NCI-H2107 treated with DMSO at 0.1 percent for 48 hours (cell line): Measurements from ENCODE around the gene GMDS.

Experiments
- DNase-seq: peaks from one replicate; lab custom pipeline; 2025; ENCODE audit not compliant: unreplicated experiment; lab: John Stamatoyannopoulos, UW

The GMDS gene

GRCh38 chr6:1621070-1621701, 624.2 kb downstream of the GMDS start:
- no peak for DNase-seq

GRCh38 chr6:1620504-1621069, 624.8 kb downstream of the GMDS start:
- DNase-seq: no peak

- DNase-seq: no peak
These were observed 625.5 kb downstream of the GMDS start for GRCh38 chr6:1619673-1620503.

- no peak for DNase-seq
These were observed 626.2 kb downstream of the GMDS start for GRCh38 chr6:1619098-1619672.

- DNase-seq: no peak
These were observed 626.9 kb downstream of the GMDS start for GRCh38 chr6:1618311-1619097.

- no peak for DNase-seq
These were observed 627.7 kb downstream of the GMDS start for GRCh38 chr6:1617466-1618310.

DNA sequence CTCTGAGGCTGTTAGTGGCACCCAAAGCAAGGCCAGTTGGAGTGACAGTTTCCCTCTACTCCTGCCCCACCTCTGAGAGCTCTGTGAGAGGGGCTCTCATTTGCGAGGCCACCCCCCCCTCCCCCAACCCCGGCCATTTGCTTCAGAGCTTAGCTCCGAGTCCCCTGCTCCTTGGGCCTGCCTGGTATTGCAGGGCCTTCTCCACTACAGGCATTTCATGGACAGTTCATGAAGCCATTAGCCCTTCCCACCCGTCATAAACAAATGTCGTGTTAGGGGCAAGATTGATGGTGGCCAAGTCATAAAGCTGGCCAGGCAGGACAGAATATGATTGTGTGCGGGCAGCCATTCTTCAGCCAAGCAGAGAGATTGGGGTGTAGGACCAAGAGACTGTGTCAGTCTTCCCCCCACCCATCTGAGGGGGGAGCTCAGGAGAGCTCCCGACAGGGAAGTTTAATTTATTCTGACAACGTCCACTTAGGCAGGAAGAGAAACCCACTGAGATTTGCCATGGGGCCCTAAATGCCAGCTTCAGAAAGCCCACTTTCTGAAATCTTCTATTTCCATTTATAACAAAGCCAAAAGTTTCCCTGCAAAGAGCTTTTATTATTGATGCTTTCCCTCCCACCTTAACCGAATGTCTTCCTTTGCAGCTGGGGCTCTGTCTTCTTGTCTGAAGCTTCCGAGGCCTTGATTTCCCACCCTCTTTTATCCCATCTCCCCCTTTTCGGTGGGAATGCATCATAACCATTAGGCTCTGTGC, 628.5 kb downstream of the GMDS start:
- DNase-seq: no peak

DNA sequence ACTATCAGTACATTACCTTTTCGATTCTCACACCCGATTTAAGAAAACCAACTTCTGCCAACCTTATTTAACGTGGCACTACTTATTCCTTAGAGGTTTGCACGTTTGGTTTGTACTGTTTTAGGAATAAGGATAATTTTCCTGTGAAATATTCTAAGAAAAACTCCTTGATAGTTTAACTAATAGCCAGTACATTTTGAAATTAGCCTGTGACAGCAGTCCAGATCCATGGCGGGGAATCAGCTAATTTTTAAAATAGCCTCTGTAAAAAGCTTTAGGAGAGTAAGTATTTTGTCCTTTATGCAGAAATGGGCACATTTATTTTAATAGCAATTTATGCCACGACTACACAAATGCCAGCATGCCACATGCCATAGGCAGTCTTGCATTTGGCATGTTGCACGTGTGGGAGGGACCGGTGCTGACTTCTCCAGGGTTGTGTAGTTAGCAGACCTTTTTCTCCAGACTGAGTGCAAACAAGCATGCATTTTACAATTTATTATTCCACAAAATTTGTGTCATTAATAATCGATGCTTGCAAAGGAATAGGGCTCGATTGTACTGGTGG, 629.5 kb downstream of the GMDS start:
- DNase-seq: no peak

DNA sequence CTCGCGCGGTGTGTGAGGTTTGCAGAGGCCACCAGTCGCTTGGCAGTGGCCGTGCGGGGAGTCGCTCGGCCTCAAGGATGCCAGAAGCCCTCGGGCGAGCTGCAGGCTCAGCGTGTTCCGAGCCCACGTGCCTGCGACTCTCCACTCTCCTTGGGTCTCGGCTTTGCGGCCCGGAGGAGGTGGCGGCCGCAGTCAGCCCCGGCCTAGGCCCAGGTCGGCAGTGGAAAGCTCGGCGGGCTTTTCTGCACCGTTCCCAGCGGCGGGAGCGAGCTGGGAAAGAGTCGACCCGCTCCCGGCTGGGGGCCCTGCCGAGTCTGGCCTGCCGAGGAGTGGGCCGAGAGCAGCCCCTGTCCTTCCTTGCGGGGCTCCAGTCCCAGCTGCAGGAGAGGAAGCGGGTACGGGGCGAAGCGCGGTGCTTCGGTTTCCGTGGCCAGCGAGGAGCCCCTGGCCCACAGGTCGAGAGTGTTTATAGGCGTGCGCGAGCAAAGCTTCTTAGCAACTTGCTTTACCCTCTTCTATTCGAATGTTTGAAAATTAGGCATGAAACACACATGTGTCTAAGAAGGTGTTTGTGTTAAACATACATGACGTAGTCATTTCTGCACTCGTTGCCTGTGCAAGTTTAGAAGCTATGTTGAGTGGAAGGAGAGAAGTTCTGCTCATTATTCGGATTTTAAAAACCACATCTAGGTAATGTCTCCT, 630.1 kb downstream of the GMDS start:
- DNase-seq: no peak

DNA sequence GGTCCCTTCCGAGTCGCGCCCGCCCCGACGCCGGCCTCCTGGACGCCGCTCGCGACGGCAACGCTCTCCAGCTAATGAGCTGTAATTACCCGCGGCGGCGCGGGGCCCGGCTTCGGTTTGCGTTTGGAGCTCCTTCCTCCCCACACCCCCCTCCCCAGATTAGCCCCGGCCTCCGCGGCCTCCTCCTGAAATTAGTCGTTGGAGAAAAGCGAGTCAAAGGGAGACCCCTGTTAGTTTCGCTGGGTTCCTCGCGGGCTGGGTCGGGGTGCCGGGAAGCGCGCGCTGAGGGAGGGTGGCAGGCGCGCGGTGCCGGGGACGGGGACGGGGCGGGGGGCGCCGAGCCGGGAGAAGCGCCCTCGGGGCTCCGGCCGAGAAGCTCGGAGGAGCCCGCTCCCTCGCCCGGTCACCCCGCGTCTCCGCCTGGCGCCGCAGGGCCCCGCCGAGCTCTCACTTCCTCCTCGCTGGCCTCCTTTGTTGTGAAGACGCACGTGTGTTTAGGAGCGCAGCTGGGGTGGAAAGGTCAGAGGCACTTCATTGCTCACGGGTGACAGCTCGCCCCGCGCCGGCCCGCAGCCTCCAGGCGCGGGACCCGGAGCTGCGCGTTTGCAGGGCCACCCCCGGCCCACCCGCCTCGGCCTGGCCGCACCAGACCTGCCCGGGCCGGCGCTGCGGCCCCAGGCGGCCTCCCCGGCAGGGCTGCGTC, 630.8 kb downstream of the GMDS start:
- no peak for DNase-seq

DNA sequence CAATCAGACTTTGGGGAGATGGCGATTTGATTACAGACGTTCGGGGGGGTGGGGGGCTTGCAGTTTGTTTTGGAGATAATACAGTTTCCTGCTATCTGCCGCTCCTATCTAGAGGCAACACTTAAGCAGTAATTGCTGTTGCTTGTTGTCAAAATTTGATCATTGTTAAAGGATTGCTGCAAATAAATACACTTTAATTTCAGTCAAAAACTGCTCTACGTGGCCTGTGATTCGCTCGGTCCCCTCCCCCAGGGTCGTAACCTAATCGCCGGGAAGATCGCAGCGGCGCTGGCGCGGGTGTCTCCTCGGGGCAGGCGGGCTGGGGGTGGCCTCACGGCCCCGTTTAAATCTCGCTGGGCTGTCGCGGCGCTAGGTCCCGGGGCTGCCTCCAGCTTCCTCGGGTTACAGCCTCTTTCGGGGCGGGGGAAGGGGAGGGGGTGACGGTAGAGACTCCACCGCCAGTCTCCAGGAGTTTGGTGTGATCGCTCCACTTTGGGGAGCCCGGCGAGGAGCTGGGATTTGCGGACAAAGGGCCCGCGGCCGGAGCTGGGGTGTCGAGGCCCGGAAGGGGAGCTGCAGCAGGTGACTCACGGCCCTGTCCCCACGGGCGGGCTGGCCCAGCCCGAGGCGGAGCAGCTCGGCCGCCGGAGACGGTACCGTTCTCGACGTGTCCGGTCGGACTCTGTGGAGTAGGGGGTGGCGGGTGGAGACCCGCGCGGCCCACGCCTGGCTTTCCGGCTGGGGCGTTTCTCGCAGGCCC, 631.5 kb downstream of the GMDS start:
- DNase-seq: no peak

- DNase-seq: no peak
These were observed 632.1 kb downstream of the GMDS start for GRCh38 chr6:1613346-1613687.

GRCh38 chr6:1612974-1613306, 632.5 kb downstream of the GMDS start:
- DNase-seq: no peak

- DNase-seq: no peak
These were observed 633.0 kb downstream of the GMDS start for GRCh38 chr6:1612299-1612973.

DNA sequence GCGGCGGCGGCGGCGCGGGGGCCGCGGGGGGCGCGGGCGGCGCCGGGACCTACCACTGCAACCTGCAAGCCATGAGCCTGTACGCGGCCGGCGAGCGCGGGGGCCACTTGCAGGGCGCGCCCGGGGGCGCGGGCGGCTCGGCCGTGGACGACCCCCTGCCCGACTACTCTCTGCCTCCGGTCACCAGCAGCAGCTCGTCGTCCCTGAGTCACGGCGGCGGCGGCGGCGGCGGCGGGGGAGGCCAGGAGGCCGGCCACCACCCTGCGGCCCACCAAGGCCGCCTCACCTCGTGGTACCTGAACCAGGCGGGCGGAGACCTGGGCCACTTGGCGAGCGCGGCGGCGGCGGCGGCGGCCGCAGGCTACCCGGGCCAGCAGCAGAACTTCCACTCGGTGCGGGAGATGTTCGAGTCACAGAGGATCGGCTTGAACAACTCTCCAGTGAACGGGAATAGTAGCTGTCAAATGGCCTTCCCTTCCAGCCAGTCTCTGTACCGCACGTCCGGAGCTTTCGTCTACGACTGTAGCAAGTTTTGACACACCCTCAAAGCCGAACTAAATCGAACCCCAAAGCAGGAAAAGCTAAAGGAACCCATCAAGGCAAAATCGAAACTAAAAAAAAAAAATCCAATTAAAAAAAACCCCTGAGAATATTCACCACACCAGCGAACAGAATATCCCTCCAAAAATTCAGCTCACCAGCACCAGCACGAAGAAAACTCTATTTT, 633.7 kb downstream of the GMDS start:
- DNase-seq: no peak

GRCh38 chr6:1611322-1611571, 634.2 kb downstream of the GMDS start:
- DNase-seq: no peak
